ENCODE results near the gene PAQR9.

The PAQR9 gene

GRCh38 chr3:142962175-142962519 lies 1.3 kb downstream of the PAQR9 start:
- H3K27ac Mint-ChIP-seq = no peak overlapping the region
- DNase-seq = no peak
- H3K4me3 Mint-ChIP-seq = peak overlapping the region; percentile 91
- TF ChIP-seq CTCF (IDR thresholded peaks at IDR 0.05) = no peak
- H3K36me3 Mint-ChIP-seq (ENCODE audit: low read depth) = peaks cover 8% of the 10 kb centered on the region
- H3K4me1 Mint-ChIP-seq = peaks cover 32% of the 10 kb centered on the region
- peaks cover 29% of the 10 kb centered on the region for H3K27me3 Mint-ChIP-seq (ENCODE audit: low read depth, poor library complexity)
- H3K9me3 Mint-ChIP-seq = peaks cover 6% of the 10 kb centered on the region

GRCh38 chr3:142961539-142961938 lies 1.9 kb downstream of the PAQR9 start:
- no peak for DNase-seq
- H3K27me3 Mint-ChIP-seq (ENCODE audit: low read depth, poor library complexity) = peaks cover 30% of the 10 kb centered on the region
- no peak for TF ChIP-seq CTCF (IDR thresholded peaks at IDR 0.05)
- H3K27ac Mint-ChIP-seq = no peak overlapping the region
- H3K36me3 Mint-ChIP-seq (ENCODE audit: low read depth) = peaks cover 8% of the 10 kb centered on the region
- peaks cover 6% of the 10 kb centered on the region for H3K9me3 Mint-ChIP-seq
- peaks cover 34% of the 10 kb centered on the region for H3K4me1 Mint-ChIP-seq
- peak overlapping the region; percentile 91 for H3K4me3 Mint-ChIP-seq

- Mint-ChIP-seq H3K4me1 (peaks cover 34% of the 10 kb centered on the region), H3K27me3 (ENCODE audit: low read depth, poor library complexity) (peaks cover 28% of the 10 kb centered on the region), H3K36me3 (ENCODE audit: low read depth) (peaks cover 8% of the 10 kb centered on the region), H3K4me3 (no peak overlapping the region), H3K9me3 (peaks cover 6% of the 10 kb centered on the region), H3K27ac (no peak overlapping the region)
- TF ChIP-seq CTCF (IDR thresholded peaks at IDR 0.05) = no peak
- DNase-seq = no peak
These were observed 3.1 kb downstream of the PAQR9 start for GRCh38 chr3:142960322-142960850.

- peaks cover 8% of the 10 kb centered on the region for H3K36me3 Mint-ChIP-seq (ENCODE audit: low read depth)
- TF ChIP-seq CTCF (IDR thresholded peaks at IDR 0.05) = no peak
- no peak for DNase-seq
- H3K27me3 Mint-ChIP-seq (ENCODE audit: low read depth, poor library complexity) = peaks cover 22% of the 10 kb centered on the region
- peaks cover 31% of the 10 kb centered on the region for H3K4me1 Mint-ChIP-seq
- H3K9me3 Mint-ChIP-seq = peaks cover 6% of the 10 kb centered on the region
- no peak overlapping the region for H3K4me3 Mint-ChIP-seq
- no peak overlapping the region for H3K27ac Mint-ChIP-seq
These were observed 4.8 kb downstream of the PAQR9 start for GRCh38 chr3:142958707-142959106.

- Mint-ChIP-seq H3K27ac (no peak overlapping the region), H3K36me3 (ENCODE audit: low read depth) (no peaks in the 10 kb centered on the region), H3K4me1 (peaks cover 29% of the 10 kb centered on the region)
These were observed 10.0 kb downstream of the PAQR9 start for GRCh38 chr3:142953443-142953842.

More at GRCh38 chr3:142953443-142953842, 10.0 kb downstream of the PAQR9 start:
- DNase-seq = no peak
- Mint-ChIP-seq H3K27me3 (ENCODE audit: low read depth, poor library complexity) (peaks cover 7% of the 10 kb centered on the region), H3K4me3 (no peak overlapping the region), H3K9me3 (no peaks in the 10 kb centered on the region)
- no peak for TF ChIP-seq CTCF (IDR thresholded peaks at IDR 0.05)

Measured in nephron progenitor cell (in vitro differentiated cells).